KOPT-K1 (cell line): Measurements from ENCODE around the gene CXCL14.

Experiments
- H3K27ac ChIP-seq: fragments of 200-600 bp; sonication (generic); 2 replicates; pipeline ENCODE4 v1.5.1; 2016; ENCODE audit warnings: antibody characterized with exemption, mild to moderate bottlenecking, low read depth, low read length; ENCODE audit not compliant: poor library complexity, severe bottlenecking
- H3K36me3 ChIP-seq: fragments of 200-600 bp; sonication (generic); 2 replicates; pipeline ENCODE4 v1.5.1; 2017; ENCODE audit warnings: antibody characterized with exemption, mild to moderate bottlenecking, low read length, moderate library complexity; ENCODE audit not compliant: insufficient read depth
- H3K9me3 ChIP-seq: fragments of 200-600 bp; sonication (generic); 2 replicates; pipeline ENCODE4 v1.5.1; 2017; ENCODE audit warnings: antibody characterized with exemption, low read length, mild to moderate bottlenecking; ENCODE audit not compliant: insufficient read depth, poor library complexity, severe bottlenecking

CXCL14 gene

DNA sequence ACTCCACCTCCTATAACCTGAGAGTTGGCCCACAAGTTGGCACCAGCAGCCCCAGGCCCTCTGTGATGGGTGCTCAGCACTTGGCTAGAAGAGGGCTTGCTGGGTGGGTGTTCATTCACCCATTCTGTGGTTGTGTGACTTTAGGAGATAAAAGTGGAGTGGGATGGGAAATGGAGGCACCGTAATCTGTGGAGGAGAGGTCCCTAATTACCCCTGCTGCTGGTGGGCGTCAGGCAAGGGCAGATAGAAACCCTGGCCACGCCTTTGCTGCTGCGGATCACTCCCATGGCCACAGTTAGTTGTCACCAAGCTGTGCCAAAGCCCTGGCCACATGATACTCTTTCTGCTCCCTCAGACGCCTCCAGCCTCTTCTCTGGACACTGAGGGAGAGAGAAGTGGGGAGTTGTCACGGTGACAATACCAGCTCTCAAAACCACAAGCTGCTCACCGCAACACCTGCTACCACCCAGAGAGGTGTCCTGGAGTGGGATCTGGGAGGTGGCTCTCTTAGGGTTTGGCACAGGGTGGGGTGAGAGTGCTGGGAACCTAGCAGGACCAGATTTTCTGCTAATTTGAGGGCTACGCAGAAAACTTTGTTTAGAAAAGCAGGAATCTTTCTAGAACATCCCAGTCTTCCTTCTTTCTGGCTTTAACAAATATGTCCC is 31.1 kb downstream of the CXCL14 start:
- Histone ChIP-seq H3K36me3 (no peaks in the 10 kb centered on the region), H3K27ac (no peak overlapping the region), H3K9me3 (no peaks in the 10 kb centered on the region)

DNA sequence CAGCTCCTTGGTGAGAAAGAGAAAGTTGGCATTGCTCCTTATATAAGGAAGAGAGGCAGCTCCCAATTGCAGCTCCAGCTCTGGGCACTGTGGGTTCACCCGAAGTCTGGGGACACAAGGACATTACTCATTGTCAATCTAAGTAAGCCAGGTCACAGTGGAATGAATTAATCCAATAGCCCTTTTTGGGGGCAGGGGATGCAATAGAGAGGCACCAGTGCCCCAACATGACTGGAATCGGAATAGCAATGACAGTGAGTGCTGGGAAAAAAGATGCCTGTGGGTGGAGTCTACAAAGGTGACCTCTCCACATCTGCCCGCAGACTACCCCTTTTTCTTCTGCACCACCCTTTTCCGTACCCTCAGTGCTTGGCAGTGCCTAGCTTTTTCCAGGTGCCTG is 31.9 kb downstream of the CXCL14 start:
- no peaks in the 10 kb centered on the region for H3K36me3 ChIP-seq
- no peaks in the 10 kb centered on the region for H3K9me3 ChIP-seq
- no peak overlapping the region for H3K27ac ChIP-seq

DNA sequence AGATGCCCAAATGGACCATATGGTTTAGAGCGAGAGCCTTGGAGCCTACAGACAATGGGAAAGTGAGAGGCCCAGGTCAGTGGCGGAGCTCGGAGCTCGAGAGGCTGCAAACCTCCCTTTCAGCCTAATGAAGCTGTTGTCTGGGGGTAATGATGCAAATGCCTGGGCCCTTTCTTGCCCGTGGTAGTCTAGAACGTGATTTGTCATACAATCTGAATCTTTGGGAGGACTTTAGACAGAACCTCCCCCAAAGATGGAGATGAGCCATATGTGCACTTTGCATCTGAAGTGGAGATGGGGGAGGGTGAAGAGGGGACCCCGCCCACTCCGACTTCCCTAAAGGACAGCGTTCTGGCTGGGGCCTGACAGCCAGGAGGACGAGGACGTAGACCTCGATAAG is 32.7 kb downstream of the CXCL14 start:
- Histone ChIP-seq H3K27ac (no peak overlapping the region), H3K36me3 (no peaks in the 10 kb centered on the region), H3K9me3 (no peaks in the 10 kb centered on the region)

DNA sequence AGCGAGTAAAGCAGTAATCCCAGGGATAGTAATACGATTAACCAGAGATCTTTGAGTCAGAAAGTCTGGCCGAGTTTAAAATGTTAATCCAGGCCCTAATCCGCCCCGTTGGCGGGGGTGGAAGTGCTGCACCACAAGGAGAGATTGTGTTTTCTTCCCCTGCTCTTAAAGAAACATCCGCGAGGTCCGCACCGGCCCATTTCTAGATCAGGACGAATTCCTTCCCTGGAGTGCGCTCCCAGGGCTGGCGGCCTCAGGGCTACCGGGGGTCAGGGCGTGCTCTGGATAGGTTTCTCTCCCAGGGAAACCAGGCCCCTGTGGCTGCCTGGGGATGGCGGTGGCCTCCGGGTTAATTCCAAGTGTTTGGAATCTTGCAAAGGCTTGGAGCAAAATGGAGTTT is 33.7 kb downstream of the CXCL14 start:
- H3K36me3 ChIP-seq, result no peaks in the 10 kb centered on the region
- no peaks in the 10 kb centered on the region for H3K9me3 ChIP-seq
- no peak overlapping the region for H3K27ac ChIP-seq

DNA sequence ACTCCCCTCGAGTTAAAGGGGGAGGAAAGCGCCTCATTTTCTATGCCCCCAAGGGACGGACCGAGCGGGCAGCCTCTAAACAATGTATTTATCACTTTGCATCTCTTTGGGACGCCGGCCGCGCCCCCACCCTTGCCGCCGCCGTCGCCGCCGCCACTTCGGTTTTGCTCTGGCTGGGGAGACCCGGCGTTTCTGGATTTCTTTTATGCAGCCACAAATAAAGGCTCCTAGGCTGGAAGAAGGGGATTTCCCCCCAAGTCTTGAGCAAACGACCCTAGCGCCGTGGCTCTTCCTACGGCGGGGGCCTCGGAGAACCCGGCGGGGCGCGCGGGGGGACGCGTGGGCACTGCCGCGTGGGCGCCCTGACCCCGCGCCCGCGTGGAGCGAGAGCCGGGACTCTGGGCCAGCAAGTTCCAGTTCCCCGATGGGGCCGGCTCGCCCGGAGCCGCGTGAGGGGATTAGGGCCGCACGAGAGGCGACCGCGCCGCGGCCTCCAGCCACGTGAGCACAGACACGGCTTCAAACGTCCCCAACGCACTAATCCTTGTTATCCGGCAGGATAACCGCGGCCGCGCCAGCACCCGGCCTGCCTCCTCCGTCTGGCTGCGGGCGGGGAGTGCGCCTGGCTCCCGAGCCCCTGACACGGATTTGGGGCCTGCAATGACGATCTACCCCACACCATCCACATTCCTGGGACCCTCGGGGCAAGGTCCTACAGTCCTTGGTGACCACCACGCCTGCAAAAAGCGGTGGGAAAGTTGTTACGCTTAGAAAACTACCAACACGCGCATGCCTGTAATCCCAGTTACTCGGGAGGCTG is 35.1 kb downstream of the CXCL14 start:
- Histone ChIP-seq H3K27ac (no peak overlapping the region), H3K36me3 (no peaks in the 10 kb centered on the region), H3K9me3 (no peaks in the 10 kb centered on the region)

DNA sequence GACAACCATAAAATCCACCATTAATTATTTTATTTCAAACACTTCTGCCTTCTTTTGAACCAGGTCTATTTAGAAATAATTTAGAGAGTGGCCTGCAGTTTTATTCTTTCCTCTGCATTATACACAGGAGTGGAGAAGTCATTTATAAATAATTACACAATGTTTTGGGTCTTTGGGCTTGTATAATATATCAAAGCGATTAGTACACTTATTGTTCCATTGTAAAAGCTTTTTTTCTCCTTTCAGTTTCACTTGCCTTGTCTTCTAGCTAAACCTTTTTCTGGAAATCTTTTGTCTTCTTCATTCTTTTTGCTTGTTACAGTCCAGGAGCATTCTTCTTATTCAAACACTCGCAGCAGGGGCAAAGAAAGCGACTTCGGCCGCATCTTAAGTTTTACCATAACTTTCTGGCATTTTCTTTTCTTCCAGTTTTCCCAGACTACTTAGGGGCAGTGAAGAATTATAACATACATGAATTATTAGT is 35.7 kb downstream of the CXCL14 start:
- no peak overlapping the region for H3K27ac ChIP-seq
- H3K36me3 ChIP-seq, result no peaks in the 10 kb centered on the region
- no peaks in the 10 kb centered on the region for H3K9me3 ChIP-seq

DNA sequence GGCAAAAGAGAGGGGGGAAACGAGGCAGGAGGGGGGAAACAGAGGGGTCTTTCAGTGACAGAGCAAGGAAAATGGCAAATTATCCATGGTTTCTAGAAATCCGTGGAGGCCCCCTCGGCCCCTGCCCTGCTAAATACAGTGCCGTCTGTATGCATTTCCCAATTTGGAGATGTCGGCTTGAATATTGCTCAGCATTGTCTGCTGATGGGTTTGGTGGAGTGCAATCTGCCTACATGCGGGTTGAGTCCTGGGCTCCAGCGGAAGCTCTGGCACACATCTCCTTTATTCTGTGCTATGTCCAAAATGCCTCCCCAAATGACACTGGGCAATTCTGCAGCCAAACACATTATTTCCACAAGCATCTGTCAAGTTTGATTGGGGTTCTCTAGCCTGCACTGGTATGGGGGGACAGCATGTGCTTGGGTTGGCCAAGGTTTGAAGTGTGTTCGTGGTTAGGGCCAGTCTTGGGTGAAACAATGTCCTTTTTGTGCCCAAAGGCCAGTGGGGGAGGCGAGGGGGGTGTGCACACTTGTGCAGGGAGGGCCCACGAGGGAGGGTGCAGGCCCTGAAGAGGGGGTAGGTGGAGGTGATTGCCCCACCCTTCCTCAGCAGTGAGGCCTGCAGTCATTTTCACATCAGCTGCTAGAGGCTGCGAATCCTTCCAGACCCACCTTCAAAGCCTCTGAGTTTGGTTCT is 36.8 kb downstream of the CXCL14 start:
- H3K36me3 ChIP-seq, result no peaks in the 10 kb centered on the region
- H3K27ac ChIP-seq, result no peak overlapping the region
- no peaks in the 10 kb centered on the region for H3K9me3 ChIP-seq

DNA sequence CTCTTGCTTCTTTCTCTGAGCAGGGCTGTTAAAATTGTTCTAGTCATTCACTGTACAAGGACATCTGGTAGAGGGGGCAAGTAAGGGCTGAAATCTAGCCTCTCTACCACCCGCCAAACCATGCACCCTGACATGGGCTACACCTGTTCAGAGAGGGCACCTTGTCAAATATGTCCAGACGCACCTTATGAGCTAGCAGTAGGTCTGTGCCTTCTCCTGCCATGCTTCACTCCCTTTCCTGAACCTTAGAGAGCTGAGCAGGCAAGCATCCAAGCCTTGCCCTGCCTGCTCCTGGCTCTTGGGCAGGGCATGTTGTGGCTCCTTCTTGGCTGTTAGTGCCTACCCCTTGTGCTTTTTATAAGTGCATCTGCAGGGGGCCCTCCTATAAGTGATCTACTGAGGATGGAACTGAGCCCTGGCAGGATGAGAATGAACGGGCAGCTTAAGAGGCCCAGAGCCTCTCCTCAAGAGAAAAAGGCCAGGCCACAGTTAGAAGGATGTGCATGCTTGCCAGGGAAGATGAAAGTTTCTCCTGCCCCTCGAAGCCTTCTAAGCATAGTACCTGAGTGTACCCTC is 39.3 kb downstream of the CXCL14 start:
- H3K9me3 ChIP-seq, result no peaks in the 10 kb centered on the region
- H3K36me3 ChIP-seq, result no peaks in the 10 kb centered on the region
- H3K27ac ChIP-seq, result no peak overlapping the region

DNA sequence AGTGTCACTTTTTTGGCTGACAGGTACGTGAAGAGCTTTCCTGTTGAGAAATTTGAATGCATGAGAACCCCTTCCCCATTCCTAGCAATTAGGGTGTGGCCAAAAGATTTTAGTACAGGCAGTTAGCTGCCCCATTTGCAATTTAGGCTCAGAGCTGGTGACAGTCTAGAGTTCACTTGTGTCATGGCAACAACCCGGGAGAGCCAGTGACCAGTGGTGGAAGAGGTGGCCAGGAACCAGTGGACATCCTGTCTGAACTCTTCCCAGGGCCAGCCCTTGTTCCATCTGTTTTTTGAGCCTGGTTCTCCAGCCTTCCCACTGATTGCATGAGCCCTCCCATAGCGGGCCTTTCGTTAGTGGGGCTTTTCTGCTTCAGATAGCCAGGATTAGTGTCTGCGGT is 40.5 kb downstream of the CXCL14 start:
- H3K27ac ChIP-seq, result no peak overlapping the region
- no peaks in the 10 kb centered on the region for H3K36me3 ChIP-seq
- no peaks in the 10 kb centered on the region for H3K9me3 ChIP-seq

DNA sequence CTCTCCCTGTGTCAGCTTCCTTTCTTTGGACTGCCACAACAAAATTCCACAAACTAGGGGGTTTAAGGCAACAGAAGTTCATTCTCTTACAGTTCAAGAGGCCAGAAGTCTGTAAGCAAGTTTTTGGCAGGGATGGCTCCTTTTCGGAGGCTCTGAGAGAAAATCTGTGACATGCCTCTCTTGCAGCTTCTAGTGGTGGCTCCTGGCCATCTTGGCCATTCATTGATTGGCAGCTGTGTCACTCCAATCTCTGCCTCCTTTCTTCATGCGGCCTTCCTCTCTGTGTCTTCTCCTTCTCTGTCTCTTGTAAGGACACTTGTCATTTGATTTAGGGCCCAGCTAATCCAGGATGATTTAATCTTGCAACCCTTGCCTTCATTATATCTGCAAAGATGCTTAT is 41.0 kb downstream of the CXCL14 start:
- H3K36me3 ChIP-seq, result no peaks in the 10 kb centered on the region
- H3K9me3 ChIP-seq, result no peaks in the 10 kb centered on the region
- no peak overlapping the region for H3K27ac ChIP-seq

DNA sequence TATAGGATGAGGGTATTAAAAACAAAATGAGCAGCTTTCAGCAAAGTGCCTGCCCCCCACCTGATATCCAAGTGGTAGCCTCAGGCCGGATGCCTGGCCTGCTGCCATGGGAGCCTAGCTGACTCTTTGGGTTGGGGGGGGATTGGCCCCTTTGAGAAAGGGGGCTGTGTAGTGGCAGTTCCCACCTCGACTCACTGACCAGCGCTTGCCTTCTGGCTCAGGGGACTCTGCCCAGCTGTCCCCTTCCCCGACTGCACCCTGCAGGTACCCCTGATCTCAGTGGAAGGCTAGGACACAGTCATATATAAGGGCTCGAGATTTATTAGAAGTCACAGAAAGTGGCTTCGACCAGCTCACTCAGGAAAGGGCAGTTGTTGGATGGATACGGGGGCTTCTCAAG is 41.5 kb downstream of the CXCL14 start:
- no peaks in the 10 kb centered on the region for H3K36me3 ChIP-seq
- no peaks in the 10 kb centered on the region for H3K9me3 ChIP-seq

DNA sequence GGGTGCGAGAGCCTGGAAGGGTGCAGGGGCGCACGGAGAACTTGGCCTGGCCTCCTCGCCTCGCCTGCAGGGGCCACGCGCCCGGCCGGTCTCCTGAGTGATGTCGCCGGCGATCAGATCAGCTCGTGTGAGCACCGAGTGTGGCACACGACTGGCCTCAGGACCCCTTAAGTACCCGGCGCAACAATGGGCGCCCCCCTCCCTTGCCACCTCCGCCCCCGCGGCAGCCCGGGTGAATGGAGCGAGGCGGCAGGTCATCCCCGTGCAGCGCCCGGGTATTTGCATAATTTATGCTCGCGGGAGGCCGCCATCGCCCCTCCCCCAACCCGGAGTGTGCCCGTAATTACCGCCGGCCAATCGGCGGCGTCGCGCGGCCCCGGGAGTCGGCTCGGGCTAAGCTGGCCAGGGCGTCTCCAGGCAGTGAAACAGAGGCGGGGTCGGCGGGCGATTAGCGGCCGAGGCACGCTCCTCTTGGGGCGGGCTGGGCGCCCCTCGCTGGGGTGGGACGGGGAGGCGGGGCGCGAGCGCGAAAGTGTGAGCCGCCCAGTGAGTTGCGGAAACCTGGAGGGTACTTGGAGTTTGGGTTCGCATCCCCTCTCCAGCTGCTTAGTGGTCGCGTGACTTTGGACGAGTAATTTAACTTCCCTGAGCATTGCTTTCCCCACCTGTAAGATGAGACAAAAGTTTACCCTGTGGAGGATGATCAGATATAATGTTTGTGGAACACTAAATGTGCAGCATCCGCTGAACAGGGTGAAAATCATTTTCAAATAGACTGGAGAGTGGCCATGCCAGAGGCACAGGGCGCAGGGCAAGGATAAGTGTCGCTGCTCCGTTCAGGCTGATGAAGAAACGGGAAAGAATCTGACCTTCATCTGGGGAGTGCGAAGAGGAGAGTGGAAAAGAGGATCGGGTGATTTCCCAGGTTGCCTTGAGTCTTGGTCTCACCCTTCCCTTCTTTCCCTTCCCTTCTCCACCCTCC is 42.7 kb downstream of the CXCL14 start, which contains the start of gene NEUROG1:
Gene NEUROG1, minus strand, starts transcription at position 145 of the 982 bp plus-strand sequence. CDS start 274 bp downstream, outside the sequence.
- no peaks in the 10 kb centered on the region for H3K36me3 ChIP-seq
- H3K9me3 ChIP-seq, result no peaks in the 10 kb centered on the region
- no peak within 1 kb of the TSS for H3K27ac ChIP-seq

More for the DNA sequence above, 41.5 kb downstream of the CXCL14 start:
- no peak overlapping the region for H3K27ac ChIP-seq

DNA sequence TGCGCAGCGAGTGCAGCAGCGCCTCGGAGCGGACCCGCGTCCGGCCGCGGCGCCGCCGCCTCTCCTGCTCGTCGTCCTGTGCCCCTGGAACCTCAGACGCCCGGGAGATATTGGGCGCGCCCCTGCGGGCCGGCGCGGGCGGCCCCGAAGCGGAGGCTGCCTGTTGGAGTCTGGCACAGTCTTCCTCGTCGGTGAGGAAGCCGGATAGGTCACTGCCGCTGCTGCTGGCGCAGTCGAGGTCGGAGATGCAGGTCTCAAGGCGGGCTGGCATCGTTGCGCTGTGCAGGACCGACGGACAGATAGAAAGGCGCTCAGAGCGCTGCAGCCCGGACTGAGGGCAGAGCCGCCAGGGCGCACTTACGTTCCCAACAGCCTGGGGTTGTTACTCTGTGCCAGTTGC is 43.4 kb downstream of the CXCL14 start:
- Histone ChIP-seq H3K36me3 (no peaks in the 10 kb centered on the region), H3K27ac (no peak overlapping the region), H3K9me3 (no peaks in the 10 kb centered on the region)
